ENCODE data around the gene DHRS11. TPM values are rescaled to one million over a fixed set of nuclear protein-coding genes. Genes with fewer than 3 reads are reported as not detected.

Gene DHRS11
- total RNA-seq, 1 donor from 2014 or later = 30.0 TPM

DNA sequence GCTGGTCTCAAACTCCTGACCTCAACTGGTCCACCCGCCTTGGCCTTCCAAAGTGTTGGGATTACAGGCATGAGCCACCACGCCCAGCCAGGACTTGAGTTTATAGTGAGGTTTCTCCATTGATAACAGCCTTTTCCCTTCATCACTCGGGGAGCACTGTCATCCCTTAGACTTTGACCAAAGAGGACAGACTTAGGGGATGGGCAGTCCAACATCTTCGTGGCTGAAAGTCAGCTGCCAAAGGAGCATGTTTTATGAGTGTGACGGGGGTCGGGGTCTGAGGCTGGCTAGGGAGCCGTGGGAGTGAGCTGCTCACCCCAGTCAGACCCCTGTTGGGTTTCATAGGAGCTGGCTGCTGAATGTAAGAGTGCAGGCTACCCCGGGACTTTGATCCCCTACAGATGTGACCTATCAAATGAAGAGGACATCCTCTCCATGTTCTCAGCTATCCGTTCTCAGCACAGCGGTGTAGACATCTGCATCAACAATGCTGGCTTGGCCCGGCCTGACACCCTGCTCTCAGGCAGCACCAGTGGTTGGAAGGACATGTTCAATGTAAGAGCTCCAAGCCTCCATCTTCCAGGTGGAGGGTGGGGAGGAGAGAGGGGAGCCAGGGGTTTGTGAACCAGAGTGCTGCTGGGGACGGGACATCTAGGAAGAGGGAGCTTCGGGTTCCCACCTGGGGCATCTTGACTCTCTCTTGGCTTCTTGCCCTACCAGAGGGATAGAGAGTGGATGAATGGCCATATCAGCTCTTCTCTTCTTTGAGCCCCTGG is 3.1 kb downstream of the DHRS11 start:
- Mint-ChIP-seq H3K4me3 (no peak overlapping the region), H3K36me3 (peaks cover 13% of the 10 kb centered on the region), H3K4me1 (ENCODE audit: unreplicated experiment) (peaks cover 27% of the 10 kb centered on the region), H3K9me3 (peaks cover 4% of the 10 kb centered on the region), H3K27me3 (no peaks in the 10 kb centered on the region), H3K27ac (peak overlapping the region; percentile 99)
- TF ChIP-seq, protein P1, sequence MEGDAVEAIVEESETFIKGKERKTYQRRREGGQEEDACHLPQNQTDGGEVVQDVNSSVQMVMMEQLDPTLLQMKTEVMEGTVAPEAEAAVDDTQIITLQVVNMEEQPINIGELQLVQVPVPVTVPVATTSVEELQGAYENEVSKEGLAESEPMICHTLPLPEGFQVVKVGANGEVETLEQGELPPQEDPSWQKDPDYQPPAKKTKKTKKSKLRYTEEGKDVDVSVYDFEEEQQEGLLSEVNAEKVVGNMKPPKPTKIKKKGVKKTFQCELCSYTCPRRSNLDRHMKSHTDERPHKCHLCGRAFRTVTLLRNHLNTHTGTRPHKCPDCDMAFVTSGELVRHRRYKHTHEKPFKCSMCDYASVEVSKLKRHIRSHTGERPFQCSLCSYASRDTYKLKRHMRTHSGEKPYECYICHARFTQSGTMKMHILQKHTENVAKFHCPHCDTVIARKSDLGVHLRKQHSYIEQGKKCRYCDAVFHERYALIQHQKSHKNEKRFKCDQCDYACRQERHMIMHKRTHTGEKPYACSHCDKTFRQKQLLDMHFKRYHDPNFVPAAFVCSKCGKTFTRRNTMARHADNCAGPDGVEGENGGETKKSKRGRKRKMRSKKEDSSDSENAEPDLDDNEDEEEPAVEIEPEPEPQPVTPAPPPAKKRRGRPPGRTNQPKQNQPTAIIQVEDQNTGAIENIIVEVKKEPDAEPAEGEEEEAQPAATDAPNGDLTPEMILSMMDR (conservative IDR thresholded peaks at IDR 0.05) = no peak
- DNase-seq (ENCODE audit: extremely low spot score, unreplicated experiment) = peak; percentile 54

DNA sequence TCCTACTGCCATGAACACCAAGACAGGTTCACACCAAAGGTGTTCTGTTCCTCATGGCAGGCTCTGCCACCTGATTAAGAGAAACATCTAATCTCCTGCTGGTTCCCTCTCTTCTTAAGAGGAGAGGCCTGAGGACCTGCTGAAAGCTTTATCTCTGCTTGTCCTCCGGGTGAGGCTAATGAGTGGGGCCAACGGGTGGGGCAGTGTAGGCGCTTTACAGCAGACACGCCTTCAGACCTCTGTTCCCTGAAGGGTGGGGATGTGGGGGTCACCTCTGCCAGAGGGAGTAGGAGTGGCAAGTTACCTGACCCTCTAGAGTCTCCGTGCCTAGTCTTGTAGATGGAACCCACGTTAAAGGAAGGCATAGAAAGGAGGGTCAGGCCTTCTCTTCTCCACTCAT is 5.5 kb downstream of the DHRS11 start:
- H3K27me3 Mint-ChIP-seq = no peaks in the 10 kb centered on the region
- H3K4me1 Mint-ChIP-seq (ENCODE audit: unreplicated experiment) = peaks cover 32% of the 10 kb centered on the region
- DNase-seq (ENCODE audit: extremely low spot score, unreplicated experiment) = no peak
- TF ChIP-seq, protein P1 (conservative IDR thresholded peaks at IDR 0.05) = no peak
- peaks cover 4% of the 10 kb centered on the region for H3K9me3 Mint-ChIP-seq
- peak overlapping the region; percentile 65 for H3K4me3 Mint-ChIP-seq
- peaks cover 13% of the 10 kb centered on the region for H3K36me3 Mint-ChIP-seq
- no peak overlapping the region for H3K27ac Mint-ChIP-seq

- DNase-seq (ENCODE audit: extremely low spot score, unreplicated experiment) = peak; percentile 60
- H3K27ac Mint-ChIP-seq = no peak overlapping the region
- H3K27me3 Mint-ChIP-seq = no peaks in the 10 kb centered on the region
- H3K36me3 Mint-ChIP-seq = peaks cover 13% of the 10 kb centered on the region
- H3K4me3 Mint-ChIP-seq = peak overlapping the region; percentile 65
- TF ChIP-seq, protein P1 (conservative IDR thresholded peaks at IDR 0.05) = no peak
- H3K4me1 Mint-ChIP-seq (ENCODE audit: unreplicated experiment) = peaks cover 28% of the 10 kb centered on the region
- peaks cover 4% of the 10 kb centered on the region for H3K9me3 Mint-ChIP-seq
These were observed 6.4 kb downstream of the DHRS11 start for GRCh38 chr17:36597866-36598777.

DNA sequence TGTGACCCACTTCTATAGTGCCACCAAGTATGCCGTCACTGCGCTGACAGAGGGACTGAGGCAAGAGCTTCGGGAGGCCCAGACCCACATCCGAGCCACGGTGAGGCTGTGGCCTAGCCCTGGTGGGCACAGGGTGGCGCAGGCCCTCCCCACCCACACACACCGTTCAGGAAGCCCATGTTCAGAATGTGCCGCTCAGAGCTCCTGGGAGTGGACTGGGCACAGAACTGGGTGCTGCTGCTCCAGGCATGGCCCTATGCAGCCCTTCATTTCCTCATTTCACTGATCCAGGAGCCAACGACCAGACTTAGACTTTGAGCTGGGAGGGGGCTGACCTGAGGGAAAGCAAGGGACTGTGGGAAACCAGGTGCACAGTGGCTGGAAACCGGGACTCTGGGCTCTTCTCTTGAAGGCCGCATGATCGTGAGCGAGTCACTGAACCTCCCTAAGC is 7.3 kb downstream of the DHRS11 start:
- Mint-ChIP-seq H3K4me3 (no peak overlapping the region), H3K9me3 (peaks cover 3% of the 10 kb centered on the region), H3K4me1 (ENCODE audit: unreplicated experiment) (peaks cover 21% of the 10 kb centered on the region), H3K36me3 (peaks cover 12% of the 10 kb centered on the region), H3K27ac (no peak overlapping the region), H3K27me3 (no peaks in the 10 kb centered on the region)
- DNase-seq (ENCODE audit: extremely low spot score, unreplicated experiment) = peak; percentile 55
- TF ChIP-seq, protein P1 (conservative IDR thresholded peaks at IDR 0.05) = no peak

DNA sequence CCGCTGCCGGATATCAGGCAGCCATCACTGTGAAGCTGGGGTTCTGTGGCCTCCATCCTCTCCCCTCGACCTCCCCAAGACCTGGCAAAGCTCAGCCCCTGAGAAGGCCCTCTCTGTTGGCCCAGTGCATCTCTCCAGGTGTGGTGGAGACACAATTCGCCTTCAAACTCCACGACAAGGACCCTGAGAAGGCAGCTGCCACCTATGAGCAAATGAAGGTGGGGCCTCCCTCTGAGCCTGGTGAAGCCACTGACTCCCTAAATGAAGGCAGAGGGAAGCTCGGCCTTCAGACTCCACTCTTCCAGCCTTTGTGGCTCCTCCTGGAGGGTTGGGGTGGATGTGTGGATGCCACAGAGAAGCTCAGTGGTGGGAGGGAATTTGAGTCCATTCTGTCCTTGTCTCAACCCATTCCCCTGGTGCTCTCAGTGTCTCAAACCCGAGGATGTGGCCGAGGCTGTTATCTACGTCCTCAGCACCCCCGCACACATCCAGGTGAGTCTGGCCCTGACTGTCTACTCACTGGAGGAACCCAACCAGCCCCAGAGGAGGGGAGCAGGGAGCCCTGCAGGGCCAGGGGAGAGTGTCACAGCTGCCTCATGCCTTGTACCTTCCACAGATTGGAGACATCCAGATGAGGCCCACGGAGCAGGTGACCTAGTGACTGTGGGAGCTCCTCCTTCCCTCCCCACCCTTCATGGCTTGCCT is 8.0 kb downstream of the DHRS11 start:
- DNase-seq (ENCODE audit: extremely low spot score, unreplicated experiment) = peak; percentile 52
- TF ChIP-seq, protein P1 (conservative IDR thresholded peaks at IDR 0.05) = no peak
- peaks cover 27% of the 10 kb centered on the region for H3K4me1 Mint-ChIP-seq (ENCODE audit: unreplicated experiment)
- peak overlapping the region; percentile 88 for H3K27ac Mint-ChIP-seq
- no peak overlapping the region for H3K4me3 Mint-ChIP-seq
- H3K36me3 Mint-ChIP-seq = peaks cover 10% of the 10 kb centered on the region
- H3K27me3 Mint-ChIP-seq = no peaks in the 10 kb centered on the region
- H3K9me3 Mint-ChIP-seq = no peaks in the 10 kb centered on the region

Data from type B pancreatic cell (in vitro differentiated cells).